IMR-90 (cell line): ENCODE data around the gene SHISA2. TPM values are rescaled to one million over a fixed set of nuclear protein-coding genes. Genes with fewer than 3 reads are reported as not detected.

Experiments
- ATAC-seq: fragments of 200-7000 bp; cut with Tn5 transposase; 2 replicates; pipeline ENCODE4 v1.9.1; 2020; ENCODE audit warnings: low read depth, mild to moderate bottlenecking, moderate library complexity
- BruUV-seq: library from RNA; stranded (reverse); fragments of 400-500 nt; replicated peaks from 2 replicates; lab custom pipeline; 2021; lab: Mats Ljungman, UMichigan
- CTCF ChIA-PET: fragments of 300-600 bp; formaldehyde crosslinking; extraction: SDS; loops from one replicate; lab custom pipeline; 2021; ENCODE audit warnings: antibody characterized with exemption; lab: Yijun Ruan, JAX
- POLR2A ChIA-PET: fragments of 300-600 bp; sonication (Branson Sonifier 250); formaldehyde crosslinking; loops from one replicate; lab custom pipeline; 2022; ENCODE audit warnings: antibody characterized with exemption; ENCODE audit not compliant: unreplicated experiment; lab: Charles Lee
- DNase-seq: peaks from one replicate; pipeline ENCODE4 v3.0.0; 2013
- H2AFZ ChIP-seq: replicated peaks from 2 replicates; pipeline ENCODE3; 2013; ENCODE audit warnings: low read length, mild to moderate bottlenecking; ENCODE audit not compliant: poor library complexity
- H2AK5ac ChIP-seq: 2 replicates; pipeline ENCODE4 v1.6.1; 2013; ENCODE audit warnings: low read depth, low read length, inconsistent platforms
- H2AK9ac ChIP-seq: replicated peaks from 2 replicates; pipeline ENCODE3; 2013; ENCODE audit warnings: mild to moderate bottlenecking, low read depth, low read length, moderate library complexity; ENCODE audit not compliant: poor library complexity
- H2BK120ac ChIP-seq: 2 replicates; pipeline ENCODE4 v1.6.1; 2013; ENCODE audit warnings: low read depth, low read length, inconsistent platforms
- H2BK15ac ChIP-seq: 3 replicates; pipeline ENCODE4 v1.6.1; 2013; ENCODE audit warnings: low read depth, low read length, inconsistent platforms
- H2BK20ac ChIP-seq: 2 replicates; pipeline ENCODE4 v1.6.1; 2013; ENCODE audit warnings: low read depth, mild to moderate bottlenecking, inconsistent platforms, low read length, moderate library complexity
- H2BK5ac ChIP-seq: 2 replicates; pipeline ENCODE4 v1.6.1; 2013; ENCODE audit warnings: mild to moderate bottlenecking, low read depth, low read length, inconsistent platforms; ENCODE audit not compliant: poor library complexity, severe bottlenecking
- H3K14ac ChIP-seq: replicated peaks from 2 replicates; pipeline ENCODE4 v1.6.1; 2013; ENCODE audit warnings: low read depth, low read length, inconsistent platforms
- H3K18ac ChIP-seq: 2 replicates; pipeline ENCODE4 v1.6.1; 2013; ENCODE audit warnings: low read depth, low read length, control low read depth
- H3K23ac ChIP-seq: 2 replicates; pipeline ENCODE4 v1.6.1; 2013; ENCODE audit warnings: low read depth, low read length, inconsistent platforms
- H3K27ac ChIP-seq: 2 replicates; pipeline ENCODE4 v1.5.1; 2013; ENCODE audit warnings: mild to moderate bottlenecking, control low read depth, low read length; ENCODE audit not compliant: insufficient read depth
- H3K27me3 ChIP-seq: 2 replicates; pipeline ENCODE4 v1.6.1; 2013; ENCODE audit warnings: low read length; ENCODE audit not compliant: control insufficient read depth, insufficient read depth
- H3K36me3 ChIP-seq: 2 replicates; pipeline ENCODE4 v1.6.1; 2013; ENCODE audit warnings: low read length, mixed read lengths; ENCODE audit not compliant: control insufficient read depth, insufficient read depth
- H3K4ac ChIP-seq: 2 replicates; pipeline ENCODE4 v1.6.1; 2013; ENCODE audit warnings: low read depth, low read length, inconsistent platforms
- H3K4me1 ChIP-seq: 2 replicates; pipeline ENCODE4 v1.6.1; 2013; ENCODE audit warnings: low read length, mixed read lengths; ENCODE audit not compliant: control insufficient read depth, insufficient read depth
- H3K4me2 ChIP-seq: 2 replicates; pipeline ENCODE4 v1.6.1; 2013; ENCODE audit warnings: low read depth, mild to moderate bottlenecking, control low read depth, low read length, moderate library complexity
- H3K4me3 ChIP-seq: 2 replicates; pipeline ENCODE4 v1.5.1; 2013; ENCODE audit warnings: low read depth, mild to moderate bottlenecking, control low read depth, low read length, moderate library complexity; ENCODE audit not compliant: insufficient read depth
- H3K56ac ChIP-seq: 2 replicates; pipeline ENCODE4 v1.6.1; 2013; ENCODE audit warnings: low read length, inconsistent platforms; ENCODE audit not compliant: insufficient read depth; ENCODE audit errors: extremely low read depth
- H3K79me1 ChIP-seq, 2 experiments: 2 replicates each; pipeline ENCODE4 v1.6.1; 2013; ENCODE audit warnings: low read length in 2 of 2, inconsistent platforms in 1 of 2, low read depth in 1 of 2
- H3K9ac ChIP-seq: 2 replicates; pipeline ENCODE4 v1.6.1; 2013; ENCODE audit warnings: low read depth, low read length, control low read depth
- H3K9me1 ChIP-seq: 2 replicates; pipeline ENCODE4 v1.6.1; 2013; ENCODE audit warnings: low read length, inconsistent platforms; ENCODE audit not compliant: insufficient read depth
- H3K9me3 ChIP-seq: 2 replicates; pipeline ENCODE4 v1.6.1; 2013; ENCODE audit warnings: low read length; ENCODE audit not compliant: control insufficient read depth, insufficient read depth
- H4K20me1 ChIP-seq: 2 replicates; pipeline ENCODE4 v1.6.1; 2013; ENCODE audit warnings: low read length, inconsistent platforms; ENCODE audit not compliant: insufficient read depth
- H4K5ac ChIP-seq: 2 replicates; pipeline ENCODE4 v1.6.1; 2013; ENCODE audit warnings: mild to moderate bottlenecking, low read depth, low read length, control low read depth
- H4K8ac ChIP-seq, 2 experiments: 2 replicates each; pipeline ENCODE4 v1.6.1; 2013; ENCODE audit warnings: low read depth in 2 of 2, low read length in 2 of 2, control low read depth in 1 of 2, inconsistent platforms in 1 of 2
- H4K91ac ChIP-seq: 2 replicates; pipeline ENCODE4 v1.6.1; 2013; ENCODE audit warnings: low read depth, low read length, inconsistent platforms; ENCODE audit not compliant: insufficient read depth
- MAFK ChIP-seq: IDR thresholded peaks from 2 replicates; pipeline ENCODE4 v1.6.1; 2012; ENCODE audit warnings: low read depth, low read length, improper control_type of control experiment
- MXI1 ChIP-seq: IDR thresholded peaks from 2 replicates; pipeline ENCODE4 v1.6.1; 2012; ENCODE audit warnings: low read depth, mild to moderate bottlenecking, low read length, moderate library complexity, borderline replicate concordance
- RCOR1 ChIP-seq: IDR thresholded peaks from 2 replicates; pipeline ENCODE4 v1.6.1; 2012; ENCODE audit warnings: mild to moderate bottlenecking, low read length, improper control_type of control experiment; ENCODE audit not compliant: insufficient replicate concordance
- SMC3 ChIP-seq: fragments of 150-350 bp; IDR thresholded peaks from 2 replicates; pipeline ENCODE4 v1.6.1; 2016; ENCODE audit warnings: low read depth, mild to moderate bottlenecking, antibody characterized with exemption, low read length, moderate library complexity
- WGBS, 2 experiments: methylation state at CpG; one replicate each; pipeline versions ENCODE4 v1.1.5 to v1.1.7; 2013; ENCODE audit warnings: missing lambda C conversion rate in 2 of 2; ENCODE audit not compliant: insufficient read length in 1 of 2; ENCODE audit errors: extremely low coverage in 2 of 2; 5-methylcytosine and 5-hydroxymethylcytosine counted together
- dilution Hi-C: fragments of 300-500 bp; cut with HindIII; formaldehyde crosslinking; loops from one replicate; pipeline ENCODE4 v1.14.3; 2018; ENCODE audit warnings: low sequenced_read_pairs; ENCODE audit not compliant: unreplicated experiment
- in situ Hi-C: fragments of 300-500 bp; cut with MboI; formaldehyde crosslinking; loops from 3 replicates; pipeline ENCODE4 v1.14.3; 2019; ENCODE audit warnings: low sequenced_read_pairs, inconsistent platforms, mixed read lengths
- intact Hi-C: fragments of 100-400 bp; cut with micrococcal nuclease; formaldehyde crosslinking; loops from 2 replicates; pipeline ENCODE4 v1.10.0; 2022
- polyA plus RNA-seq, 3 experiments: library from polyadenylated mRNA; depleted of rRNA; stranded (reverse); fragments of >200 nt; gene quantifications; 2 replicates each; pipeline ENCODE4 v1.2.3, GENCODE V29; 2012; ENCODE audit warnings: low replicate concordance in 1 of 3
- total RNA-seq: library from RNA; depleted of rRNA; stranded (reverse); fragments of >200 nt; gene quantifications from 2 replicates; pipeline ENCODE4 v1.2.3, GENCODE V29; 2012
- TF ChIP-seq, protein P1 (sequence below): fragments of 150-350 bp; IDR thresholded peaks from 2 replicates; pipeline ENCODE4 v1.6.1; 2016; ENCODE audit warnings: low read depth, mild to moderate bottlenecking, low read length, moderate library complexity, borderline replicate concordance

Gene SHISA2
- total and polyA plus RNA-seq, 2 of the 4 experiments (the other 2 are of a cell fraction), result not detected

DNA sequence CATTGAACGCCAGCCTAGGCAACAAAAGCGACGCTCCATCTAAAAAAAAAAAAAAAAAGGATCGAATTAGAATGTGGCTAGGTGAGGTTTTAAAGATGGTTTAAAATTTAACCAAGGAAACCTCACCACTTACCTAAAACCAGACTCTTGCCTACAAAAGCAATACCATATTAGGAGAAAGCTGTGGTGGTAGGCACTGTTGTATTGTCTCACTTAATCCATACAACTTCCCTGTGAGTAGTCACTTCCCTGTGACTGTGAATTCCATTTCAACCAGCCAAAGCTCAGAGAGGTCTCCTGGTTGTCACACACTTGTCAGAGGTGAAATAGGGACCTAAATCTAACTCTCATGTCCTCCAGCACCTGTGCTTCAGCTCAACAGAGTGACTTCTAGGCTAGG lies 15.4 kb downstream of the SHISA2 start:
- intact Hi-C loops, result no loop called here
- CTCF ChIA-PET, result interaction anchor here (0.6 kb wide), 1 partner anchor 683 kb away, joined by 7 read pairs; no protein-coding TSS in a partner anchor

More for the DNA sequence above, 15.4 kb downstream of the SHISA2 start:
- dilution Hi-C loops, result no loop called here
- no peaks in the 10 kb centered on the region for H3K79me1 ChIP-seq
- H3K4me2 ChIP-seq, result no peak overlapping the region
- H3K4me1 ChIP-seq, result no peaks in the 10 kb centered on the region
- POLR2A ChIA-PET, result no interaction called here
- H3K9me3 ChIP-seq, result no peaks in the 10 kb centered on the region
- H3K4me3 ChIP-seq, result no peak overlapping the region
- H3K18ac ChIP-seq, result no peak overlapping the region
- in situ Hi-C loops, result no loop called here
- no peaks in the 10 kb centered on the region for H3K27me3 ChIP-seq
- H4K91ac ChIP-seq, result no peak overlapping the region
- no peak overlapping the region for H2BK120ac ChIP-seq
- H4K5ac ChIP-seq, result no peak overlapping the region
- no peak overlapping the region for H3K9ac ChIP-seq
- H3K4ac ChIP-seq, result no peak overlapping the region
- TF ChIP-seq MAFK (no peak), SMC3 (no peak), MXI1 (no peak), RCOR1 (no peak)
- TF ChIP-seq, protein P1, sequence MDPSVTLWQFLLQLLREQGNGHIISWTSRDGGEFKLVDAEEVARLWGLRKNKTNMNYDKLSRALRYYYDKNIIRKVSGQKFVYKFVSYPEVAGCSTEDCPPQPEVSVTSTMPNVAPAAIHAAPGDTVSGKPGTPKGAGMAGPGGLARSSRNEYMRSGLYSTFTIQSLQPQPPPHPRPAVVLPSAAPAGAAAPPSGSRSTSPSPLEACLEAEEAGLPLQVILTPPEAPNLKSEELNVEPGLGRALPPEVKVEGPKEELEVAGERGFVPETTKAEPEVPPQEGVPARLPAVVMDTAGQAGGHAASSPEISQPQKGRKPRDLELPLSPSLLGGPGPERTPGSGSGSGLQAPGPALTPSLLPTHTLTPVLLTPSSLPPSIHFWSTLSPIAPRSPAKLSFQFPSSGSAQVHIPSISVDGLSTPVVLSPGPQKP, result no peak
- no peak overlapping the region for H2BK5ac ChIP-seq
- no peak overlapping the region for H2AK5ac ChIP-seq
- H3K9me1 ChIP-seq, result no peaks in the 10 kb centered on the region
- no peak overlapping the region for H2BK20ac ChIP-seq
- H3K36me3 ChIP-seq, result no peaks in the 10 kb centered on the region
- H3K56ac ChIP-seq, result no peak overlapping the region
- no peak overlapping the region for H2AFZ ChIP-seq
- no peaks in the 10 kb centered on the region for H4K20me1 ChIP-seq
- H2AK9ac ChIP-seq, result no peak overlapping the region
- no TSS peak for BruUV-seq
- ATAC-seq (no peak), DNase-seq (no peak)
- no peak overlapping the region for H3K14ac ChIP-seq
- no peak overlapping the region for H3K27ac ChIP-seq
- no peak overlapping the region for H4K8ac ChIP-seq
- 100% methylated on average over 1 of the region's 4 CpGs; no CpG with 5 or more reads in 1 of the 2 experiments for WGBS, 2 experiments
- no peak overlapping the region for H2BK15ac ChIP-seq
- no peak overlapping the region for H3K23ac ChIP-seq
